HG03060 (cell line): ENCODE measurements around the gene NDUFB7.
"Not testable (repeated sequence)": the region's sequence is repeated elsewhere in the genome, so short reads cannot be mapped to it uniquely, and the experiment has no call there.

Experiments
- ATAC-seq: cut with Tn5 transposase; IDR thresholded peaks from one replicate; pipeline ENCODE4 v1.9.1; 2021; ENCODE audit warnings: low read depth, moderate number of reproducible peaks; ENCODE audit not compliant: unreplicated experiment

The NDUFB7 gene

DNA sequence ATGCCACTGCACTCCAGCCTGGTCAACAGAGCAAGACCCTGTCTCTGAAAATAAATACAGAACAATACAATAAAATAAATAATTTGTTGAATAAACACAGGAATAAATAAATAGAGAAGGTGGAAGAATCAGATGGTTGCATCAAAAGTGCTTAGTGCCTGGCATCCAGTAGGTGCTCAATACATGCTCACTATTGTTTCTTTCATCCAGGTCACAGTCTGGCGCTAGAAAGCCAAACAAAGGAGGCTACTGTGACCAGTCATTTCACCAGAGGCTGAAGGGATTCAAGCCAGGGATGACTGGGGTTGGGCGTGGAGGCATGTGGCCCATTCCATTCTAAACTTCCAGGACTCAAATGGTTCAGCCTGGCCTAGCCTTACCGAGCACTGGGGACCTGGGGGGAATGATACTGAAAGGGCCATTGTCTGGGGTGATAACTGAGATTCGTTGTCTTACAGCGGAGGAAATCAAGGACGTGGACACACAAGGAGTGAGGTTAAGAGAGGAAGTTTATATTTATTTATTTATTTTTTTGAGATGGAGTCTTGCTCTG lies 3.6 kb upstream of the NDUFB7 start:
- ATAC-seq, result no peak

DNA sequence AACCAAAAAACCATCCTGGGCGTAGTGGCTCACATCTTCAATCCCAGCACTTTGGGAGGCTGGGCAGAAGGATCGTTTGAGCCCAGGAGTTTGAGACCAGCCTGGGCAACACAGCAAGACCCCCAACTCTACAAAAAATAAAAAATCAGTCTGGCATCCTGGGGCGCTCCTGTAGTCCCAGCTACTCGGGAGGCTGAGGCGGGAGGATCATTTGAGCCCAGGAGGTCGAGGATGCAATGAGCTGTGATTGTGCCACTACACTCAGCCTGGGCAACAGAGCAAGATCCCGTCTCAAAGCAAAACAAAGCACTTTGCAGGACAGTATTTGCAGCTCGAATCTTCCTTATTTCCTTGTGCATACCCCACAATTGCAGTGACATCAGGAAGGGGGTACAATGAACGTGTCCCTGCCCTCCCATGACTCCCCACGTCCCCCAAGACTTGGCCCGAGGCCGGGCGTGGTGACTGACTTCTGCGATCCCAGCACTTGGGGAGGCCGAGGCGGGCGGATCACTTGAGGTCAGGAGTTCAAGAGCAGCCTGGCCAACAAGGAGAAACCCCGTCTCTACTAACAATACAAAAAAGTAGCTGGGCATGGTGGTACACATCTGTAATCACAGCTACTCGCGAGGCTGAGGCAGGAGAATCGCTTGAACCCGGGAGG lies 870 bp downstream of the NDUFB7 start:
- ATAC-seq, result no peak

DNA sequence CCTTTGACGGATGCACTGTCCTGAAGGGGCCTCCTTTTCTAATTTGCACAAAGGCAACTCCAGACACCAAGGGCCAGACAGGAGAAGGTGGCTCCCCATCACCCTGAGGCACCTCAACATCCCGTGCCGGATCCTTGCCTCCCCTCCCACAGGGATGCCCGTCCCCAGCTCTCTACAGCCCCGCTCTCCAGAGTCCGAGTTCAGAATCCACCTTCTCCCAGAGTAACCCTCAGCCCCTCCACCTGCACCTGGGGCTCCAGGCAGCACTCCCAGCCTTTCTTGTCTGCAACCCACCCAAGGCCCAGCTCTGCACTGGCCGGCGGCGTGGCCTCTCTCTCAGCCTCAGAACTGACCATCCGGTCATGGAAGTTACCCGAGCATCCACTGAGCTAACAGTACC lies 4.8 kb downstream of the NDUFB7 start:
- ATAC-seq, result no peak

DNA sequence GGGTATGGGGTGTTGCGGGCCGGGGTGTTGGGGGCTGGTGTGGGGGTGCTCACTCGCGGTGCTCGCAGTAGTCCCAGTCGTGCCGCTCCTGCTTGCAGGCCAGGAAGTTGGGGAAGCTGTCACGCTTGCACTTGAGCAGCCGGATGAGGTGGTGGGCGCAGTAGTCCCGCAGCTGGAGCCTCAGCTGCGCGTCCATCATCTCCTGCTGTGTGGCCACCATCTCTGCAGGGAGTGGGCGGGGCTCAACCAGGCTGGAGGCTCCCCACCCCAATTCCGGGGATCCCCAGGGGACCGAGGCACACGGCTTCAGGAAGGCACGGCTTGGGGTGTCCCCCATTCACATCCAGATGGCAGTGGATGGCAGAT lies 5.2 kb downstream of the NDUFB7 start:
- no peak for ATAC-seq

DNA sequence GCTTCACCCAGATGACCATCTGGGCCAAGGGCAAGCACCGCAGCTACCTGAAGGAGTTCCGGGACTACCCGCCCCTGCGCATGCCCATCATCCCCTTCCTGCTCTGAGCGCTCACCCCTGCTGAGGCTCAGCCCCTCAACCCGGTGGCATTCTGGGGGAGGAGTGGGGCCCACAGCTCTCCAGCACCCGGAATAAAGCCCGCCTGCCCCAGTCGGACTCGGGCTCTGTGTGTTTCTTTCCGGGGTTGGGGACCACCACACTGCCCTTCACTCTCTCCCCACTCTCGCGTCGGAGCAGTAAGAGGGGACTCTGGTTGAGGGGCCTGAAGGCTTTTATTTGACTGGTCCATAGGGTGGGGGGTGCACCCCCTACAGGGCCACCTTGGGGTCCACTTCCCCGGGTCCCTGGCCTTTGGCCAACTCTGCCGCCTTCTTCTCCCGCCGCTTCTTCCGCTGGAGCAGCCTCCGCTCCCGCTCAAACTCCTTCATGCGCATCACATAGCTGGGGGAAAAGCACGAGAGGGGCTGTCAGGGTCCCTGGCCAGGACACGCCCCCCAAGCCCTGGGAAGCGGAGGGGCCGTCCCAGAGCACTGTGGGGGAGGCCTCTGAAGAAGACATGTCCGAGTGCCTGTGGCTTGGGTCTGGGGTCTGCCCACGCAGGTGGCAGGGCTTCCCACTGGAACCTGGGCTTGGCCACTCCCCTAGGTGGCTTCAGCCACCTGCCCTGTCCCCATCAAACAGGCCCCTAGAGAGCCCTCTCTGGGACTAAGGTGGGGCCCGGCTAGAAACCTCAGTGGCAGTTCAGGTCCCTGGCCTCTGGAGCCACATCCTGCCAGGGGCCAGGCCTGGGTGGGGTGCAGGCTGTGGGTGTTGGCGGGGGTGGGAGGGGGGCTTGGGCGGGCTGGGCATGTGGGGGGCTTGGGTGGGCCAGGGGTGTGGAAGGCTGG lies 5.8 kb downstream of the NDUFB7 start:
- no peak for ATAC-seq

DNA sequence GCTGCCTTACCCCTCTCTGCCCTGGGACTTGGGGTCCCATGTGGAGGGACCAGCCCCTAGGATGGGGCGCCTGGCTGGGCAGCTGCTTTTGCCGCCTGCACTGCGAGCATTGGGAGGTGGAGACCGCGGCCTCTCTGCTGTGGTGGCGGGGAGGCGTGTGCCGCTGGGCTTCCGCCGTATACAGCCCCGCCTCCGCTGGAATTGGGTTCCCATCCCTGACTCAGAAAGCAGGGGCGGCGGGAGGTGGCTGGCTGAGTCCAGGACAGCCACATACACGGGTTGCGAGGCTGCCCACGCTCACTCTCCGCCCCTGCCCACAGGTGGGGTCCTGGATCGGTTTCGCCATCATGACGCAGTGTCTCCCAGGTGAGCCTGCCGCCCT lies 6.6 kb downstream of the NDUFB7 start:
- no peak for ATAC-seq

DNA sequence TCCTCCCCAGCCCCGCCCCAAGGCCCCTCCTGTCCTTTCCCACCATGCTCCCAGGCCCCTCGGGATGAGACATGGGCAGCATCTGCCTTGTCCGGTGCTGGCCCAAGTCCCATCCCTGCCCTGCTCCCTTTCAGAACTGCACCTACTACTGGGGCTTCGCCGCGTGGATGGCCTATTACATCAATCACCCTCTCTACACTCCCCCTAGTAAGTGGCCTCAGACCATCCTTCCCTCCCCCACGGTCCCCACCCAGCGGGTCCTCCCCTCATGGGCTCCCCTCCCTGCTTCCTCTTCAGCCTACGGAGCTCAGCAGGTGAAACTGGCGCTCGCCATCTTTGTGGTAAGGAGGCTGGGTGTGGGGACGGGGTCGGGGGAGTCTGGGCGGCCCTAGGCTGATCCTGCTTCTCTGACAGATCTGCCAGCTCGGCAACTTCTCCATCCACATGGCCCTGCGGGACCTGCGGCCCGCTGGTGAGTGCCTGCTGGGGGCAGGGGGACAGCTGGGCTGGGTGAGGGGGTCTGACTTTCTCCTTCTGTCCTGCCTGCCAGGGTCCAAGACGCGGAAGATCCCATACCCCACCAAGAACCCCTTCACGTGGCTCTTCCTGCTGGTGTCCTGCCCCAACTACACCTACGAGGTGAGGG lies 7.1 kb downstream of the NDUFB7 start:
- not testable (repeated sequence) for ATAC-seq

DNA sequence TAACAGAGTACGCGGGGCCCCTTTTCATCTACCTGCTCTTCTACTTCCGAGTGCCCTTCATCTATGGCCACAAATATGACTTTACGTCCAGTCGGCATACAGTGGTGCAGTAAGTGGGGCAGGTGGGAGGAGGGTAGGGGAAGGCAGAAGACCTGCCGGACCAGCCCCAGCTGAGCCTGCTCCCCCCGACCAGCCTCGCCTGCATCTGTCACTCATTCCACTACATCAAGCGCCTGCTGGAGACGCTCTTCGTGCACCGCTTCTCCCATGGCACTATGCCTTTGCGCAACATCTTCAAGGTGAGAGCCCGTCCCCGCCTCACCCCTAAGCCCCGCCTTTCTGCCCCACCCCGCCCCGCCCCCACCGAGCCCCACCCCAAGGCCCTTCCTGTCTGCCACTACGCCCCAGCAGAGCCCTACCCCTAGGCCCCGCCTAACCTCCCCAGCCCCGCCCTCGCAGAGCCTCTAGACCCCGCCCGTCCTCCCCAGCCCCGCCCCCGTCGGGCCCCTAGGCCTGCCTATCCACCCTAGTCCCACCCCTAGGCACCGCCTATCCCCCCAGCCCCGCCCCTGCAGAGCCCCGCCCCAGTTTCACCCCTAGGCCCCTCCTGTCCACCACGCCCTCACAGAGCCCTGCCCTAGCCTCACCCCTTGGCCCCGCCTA lies 7.7 kb downstream of the NDUFB7 start:
- no peak for ATAC-seq

DNA sequence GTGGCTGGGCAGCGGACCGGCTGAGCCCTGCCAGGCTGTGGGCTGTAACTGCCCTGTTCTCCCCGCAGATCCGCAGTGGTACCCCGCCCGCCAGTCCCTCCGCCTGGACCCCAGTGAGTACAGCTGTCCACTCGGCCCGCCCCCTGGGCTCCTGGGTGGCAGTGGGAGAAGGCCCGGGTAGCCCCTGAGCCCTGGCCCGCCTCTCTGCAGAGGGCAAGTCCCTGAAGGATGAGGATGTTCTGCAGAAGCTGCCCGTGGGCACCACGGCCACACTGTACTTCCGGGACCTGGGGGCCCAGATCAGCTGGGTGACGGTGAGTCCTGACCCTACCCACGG lies 8.3 kb downstream of the NDUFB7 start:
- ATAC-seq, result no peak

DNA sequence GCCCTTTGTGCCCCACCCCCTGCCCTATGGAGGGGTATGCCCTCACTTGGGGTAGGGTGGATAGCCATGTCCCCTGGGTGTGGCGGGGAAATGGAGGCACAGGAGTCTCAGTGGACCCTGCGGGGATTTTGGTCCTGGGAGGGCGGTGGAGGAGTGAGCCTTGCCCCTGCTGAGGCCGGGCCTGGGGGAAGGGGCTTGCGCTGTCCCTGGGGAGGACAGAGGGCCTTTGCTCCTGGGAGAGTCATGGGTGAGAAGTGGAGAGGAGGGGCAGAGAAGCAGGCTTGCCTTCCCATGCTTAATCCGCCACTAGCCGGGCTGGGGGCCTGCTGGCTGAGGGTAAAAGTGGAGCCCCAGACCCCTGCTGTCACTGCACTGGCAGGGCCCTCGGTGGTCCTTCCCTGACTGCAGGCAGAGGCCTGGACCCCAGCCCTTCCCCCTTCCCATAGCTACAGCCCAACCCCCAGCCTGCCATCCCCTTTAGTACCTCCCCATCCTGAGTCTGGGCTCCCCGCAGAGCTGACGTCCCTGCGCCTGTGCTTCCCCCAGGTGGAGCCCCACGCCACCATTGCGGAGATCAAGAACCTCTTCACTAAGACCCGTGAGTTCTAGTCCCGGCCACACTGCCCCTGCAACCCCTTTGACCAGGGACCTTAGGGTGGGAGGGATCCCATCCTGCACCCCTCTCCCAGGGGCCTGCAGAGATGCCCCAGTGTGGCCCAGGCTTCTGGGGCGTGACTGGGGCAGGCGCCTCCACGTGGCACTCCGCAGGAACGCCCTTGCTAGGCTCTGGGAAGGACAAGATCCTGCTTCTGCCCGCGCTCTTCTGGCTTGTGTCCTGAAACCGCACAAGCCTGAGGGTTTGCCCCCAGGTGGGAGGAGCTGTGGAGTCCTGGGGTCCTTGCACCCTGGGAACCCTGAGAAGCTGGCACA lies 8.9 kb downstream of the NDUFB7 start:
- no peak for ATAC-seq

DNA sequence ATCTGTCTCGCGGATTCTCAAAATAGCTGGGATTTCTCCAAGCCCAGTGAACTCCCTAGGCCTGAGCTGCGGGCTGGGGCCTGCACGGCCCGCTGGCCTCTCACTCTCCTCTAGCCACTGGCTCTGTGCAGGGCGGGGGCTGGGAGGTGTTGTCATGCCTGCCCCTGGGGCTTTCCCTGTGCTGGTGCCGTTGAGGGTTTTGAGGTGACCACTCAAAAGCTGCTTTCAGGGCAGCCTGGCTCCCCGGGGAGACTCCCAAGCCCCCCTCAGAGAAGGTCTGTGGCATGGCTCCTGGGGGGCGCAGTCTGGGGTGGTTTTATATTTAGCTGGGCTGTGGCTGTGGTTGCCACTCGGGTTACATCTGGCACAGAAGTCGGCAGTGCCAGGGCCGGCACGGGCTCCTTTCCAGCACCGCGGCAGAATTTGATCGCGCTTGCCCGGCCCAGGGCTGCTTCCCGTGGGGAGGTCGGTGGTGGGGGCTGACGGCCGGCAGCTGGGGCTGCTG lies 10.0 kb downstream of the NDUFB7 start:
- ATAC-seq, result no peak

DNA sequence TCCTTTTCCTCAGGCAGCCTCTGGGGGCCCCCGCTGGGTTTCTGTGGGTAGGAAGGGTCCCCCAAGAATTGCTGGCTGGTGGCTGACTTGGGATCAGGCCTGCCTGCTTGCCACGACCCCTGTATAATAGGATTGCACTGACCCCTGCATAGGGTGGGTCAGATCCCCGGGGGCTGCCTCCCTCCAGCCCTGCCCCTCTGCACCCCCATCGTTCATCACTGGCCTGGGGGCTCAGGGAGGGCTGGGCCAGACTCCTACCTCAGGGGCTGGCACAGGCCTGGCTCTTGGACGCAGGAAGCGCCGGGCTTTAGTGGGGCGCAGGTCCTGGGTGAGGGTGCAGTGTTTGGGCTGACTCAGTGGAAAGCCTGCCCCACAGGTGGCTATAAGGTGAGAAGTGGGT lies 10.6 kb downstream of the NDUFB7 start:
- ATAC-seq, result no peak

DNA sequence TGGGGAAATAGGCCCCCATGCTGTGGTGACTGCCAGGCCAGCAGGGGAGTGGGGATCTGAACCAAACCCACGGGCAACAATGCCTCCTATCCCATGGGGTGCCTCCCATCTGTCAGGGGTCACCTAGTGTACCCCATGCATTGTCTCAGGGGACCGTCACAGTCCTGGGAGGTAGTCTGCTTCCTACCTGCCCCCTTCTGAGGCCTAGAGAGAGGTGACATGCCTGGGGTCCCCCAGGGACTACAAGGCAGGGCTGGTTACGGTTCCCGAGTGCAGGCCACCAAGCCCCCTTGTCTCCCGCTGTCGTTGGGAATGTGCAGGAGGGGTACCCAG lies 11.1 kb downstream of the NDUFB7 start:
- no peak for ATAC-seq

DNA sequence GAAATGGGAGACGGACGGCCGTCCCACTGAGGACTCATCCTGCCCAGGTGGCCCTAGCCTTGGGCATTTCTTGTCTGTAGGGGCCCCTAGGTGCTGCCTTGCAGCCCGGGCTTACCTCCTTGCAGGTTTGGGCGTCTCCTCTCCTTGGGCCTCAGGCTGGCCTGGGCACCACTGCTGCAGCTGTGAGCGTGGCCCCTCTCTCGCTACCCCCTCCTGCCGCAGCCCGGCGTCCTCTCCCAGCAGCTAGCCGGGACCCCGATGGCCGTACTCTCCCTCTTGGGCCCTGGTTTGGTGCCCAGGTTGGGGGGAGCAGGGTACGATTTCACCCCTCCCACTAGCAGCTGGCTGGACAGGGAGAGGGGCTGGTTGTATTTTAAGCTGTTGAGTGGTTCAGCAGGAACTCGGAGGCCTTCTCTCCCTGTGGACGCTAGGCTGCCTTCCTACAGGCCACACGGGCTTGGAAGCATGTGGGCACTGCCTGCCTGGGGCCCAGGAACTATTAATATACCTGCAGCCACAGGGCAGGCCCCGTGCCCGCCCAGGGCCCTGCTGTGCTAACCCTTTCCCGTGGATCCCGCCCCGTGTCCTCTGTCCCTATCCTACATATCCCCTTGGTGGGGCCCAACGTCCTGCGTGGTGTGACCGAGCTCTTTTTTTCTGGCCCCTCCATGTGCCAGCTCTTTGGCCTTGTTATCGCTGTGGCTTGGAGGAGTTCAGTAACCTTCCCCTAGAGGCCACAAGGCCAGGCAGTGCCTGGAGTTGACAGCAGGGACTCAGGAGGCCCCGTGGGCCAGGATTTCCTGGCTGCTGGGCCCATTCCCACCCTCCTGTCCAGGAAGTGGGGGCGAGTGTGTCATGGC lies 11.7 kb downstream of the NDUFB7 start:
- ATAC-seq, result no peak

DNA sequence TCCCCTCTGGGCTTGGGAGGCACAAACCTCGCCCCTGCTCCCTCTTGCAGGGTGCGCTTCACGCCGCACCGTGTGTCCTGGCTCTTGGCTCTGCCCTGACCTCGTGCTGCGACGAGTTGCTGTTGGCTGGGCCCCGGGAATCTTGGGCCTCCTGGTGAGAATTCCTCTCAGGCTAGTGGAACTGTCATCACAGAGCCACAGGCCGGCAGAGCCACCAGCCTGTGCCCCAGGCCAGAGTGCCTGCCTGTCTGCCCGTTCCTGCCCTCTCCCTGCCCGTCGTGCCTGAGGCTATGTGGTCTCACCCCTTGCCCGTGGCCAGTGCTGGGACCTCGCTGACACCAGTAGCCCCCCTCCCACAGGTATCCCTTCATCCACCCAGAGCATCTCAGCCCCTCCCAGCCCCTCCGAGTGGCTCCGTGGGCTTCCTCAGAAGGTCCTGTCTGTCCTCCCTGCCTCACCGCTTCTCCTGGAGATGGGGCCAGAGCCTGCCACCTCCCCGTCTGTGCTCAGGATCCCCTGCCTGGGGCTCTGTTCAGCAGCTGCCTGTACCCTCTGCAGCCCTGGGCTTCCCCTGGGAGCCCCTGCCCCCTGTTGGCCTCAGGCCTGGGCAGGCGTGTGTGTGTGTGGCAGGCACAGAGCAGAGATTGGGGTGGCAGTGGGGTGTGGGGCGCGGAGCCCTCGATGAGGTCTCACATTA lies 13.3 kb downstream of the NDUFB7 start:
- no peak for ATAC-seq

DNA sequence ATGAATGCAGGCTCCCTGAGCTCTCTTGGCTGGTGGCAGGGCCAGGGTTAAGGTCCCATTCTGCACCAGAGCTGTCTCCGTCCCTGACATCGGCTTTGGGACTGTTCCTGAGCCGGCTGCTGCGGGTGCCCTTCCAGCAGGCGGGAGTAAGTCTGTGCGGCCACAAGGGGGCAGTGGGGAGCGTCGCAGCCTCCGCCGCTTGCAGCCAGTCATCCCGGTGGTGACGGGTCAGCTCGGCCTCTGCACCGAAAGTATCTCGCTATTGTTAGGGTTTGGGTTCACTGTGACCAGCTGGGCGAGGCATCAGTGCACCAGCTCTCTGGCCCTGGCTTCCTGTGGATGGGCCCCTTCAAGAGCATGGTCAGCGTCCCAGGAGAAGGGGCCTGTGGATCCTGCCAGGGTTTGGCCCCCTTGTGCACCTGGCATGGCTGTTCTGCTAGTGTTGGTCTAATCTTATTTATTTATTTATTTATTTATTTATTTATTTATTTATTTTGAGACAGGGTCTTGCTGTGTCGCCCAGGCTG lies 15.1 kb downstream of the NDUFB7 start:
- ATAC-seq, result no peak

DNA sequence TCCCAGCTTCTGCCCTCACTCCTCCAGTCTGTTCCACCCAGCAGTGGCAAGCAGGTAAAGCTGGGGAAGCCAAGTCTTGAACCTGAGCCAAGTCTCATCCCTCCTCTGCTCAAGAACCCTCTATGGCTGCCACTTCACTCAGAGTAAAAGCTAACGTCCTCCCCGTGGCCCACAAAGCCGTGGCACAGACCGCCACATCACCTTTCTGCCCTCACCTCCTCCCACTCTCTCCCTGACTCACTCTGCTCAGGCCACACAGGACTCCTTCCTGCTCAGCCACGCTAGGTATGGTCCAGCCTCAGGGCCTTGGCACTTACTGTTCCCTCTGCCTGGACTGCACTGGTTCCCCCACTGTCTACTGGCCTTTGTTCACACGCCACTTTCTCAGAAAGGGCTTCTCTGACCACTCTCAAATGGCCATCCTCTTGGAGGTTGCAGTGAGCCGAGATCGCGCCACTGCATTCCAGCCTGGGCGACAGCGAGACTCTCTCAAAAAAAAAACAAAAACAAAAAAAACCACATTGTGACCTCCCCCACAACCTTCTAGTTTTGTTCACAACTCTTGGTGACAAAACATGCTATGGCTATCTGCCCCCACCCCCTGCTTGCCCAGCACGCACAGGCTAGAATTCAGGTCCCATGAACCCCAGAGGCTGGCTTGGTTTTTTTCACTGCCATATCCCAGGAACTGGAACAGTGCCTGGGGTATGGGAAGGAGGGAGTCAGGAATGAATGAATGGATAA lies 15.8 kb downstream of the NDUFB7 start:
- ATAC-seq, result no peak
